CD4-positive, CD25-positive, alpha-beta regulatory T cell (primary cell): Measurements from ENCODE around the gene ZNF429. TPM values are rescaled to one million over a fixed set of nuclear protein-coding genes. Genes with fewer than 3 reads are reported as not detected.
A peak's percentile ranks its signal among the peaks of the same experiment; 100 is the strongest.

Experiments
- ATAC-seq, 2 donors: fragments of 150-1000 bp; cut with Tn5 transposase; one replicate each; pipeline ENCODE4 v1.10.0; 2021; ENCODE audit warnings: low read depth in 2 of 2, moderate number of reproducible peaks in 2 of 2, moderate library complexity in 1 of 2
- DNase-seq, 3 donors: peaks; one replicate each; pipeline versions ENCODE4 v3.0.0 to v3.0.0-alpha.2; 2012 to 2022; ENCODE audit warnings: mixed read lengths in 1 of 3
- H3K27ac ChIP-seq: one replicate; pipeline ENCODE4 v1.7.0; 2013; ENCODE audit warnings: mild to moderate bottlenecking, low read length; ENCODE audit not compliant: insufficient read depth, poor library complexity, severe bottlenecking
- H3K27me3 ChIP-seq: one replicate; pipeline ENCODE4 v1.7.0; 2013; ENCODE audit warnings: low read length; ENCODE audit not compliant: control insufficient read depth, insufficient read depth
- H3K36me3 ChIP-seq: one replicate; pipeline ENCODE4 v1.7.0; 2013; ENCODE audit warnings: mild to moderate bottlenecking, low read length, moderate library complexity; ENCODE audit not compliant: control insufficient read depth, insufficient read depth
- H3K4me1 ChIP-seq: 2 replicates; pipeline ENCODE4 v1.7.0; 2013; ENCODE audit warnings: mild to moderate bottlenecking, low read length; ENCODE audit not compliant: insufficient read depth, control insufficient read depth, poor library complexity, severe bottlenecking
- H3K4me3 ChIP-seq: one replicate; pipeline ENCODE4 v1.7.0; 2013; ENCODE audit warnings: low read depth, mild to moderate bottlenecking, low read length, moderate library complexity
- H3K9me3 ChIP-seq, 2 experiments: 1 replicate in 1 of 2; 2 replicates in 1 of 2; pipeline ENCODE4 v1.7.0; 2013; ENCODE audit warnings: low read length in 2 of 2, mild to moderate bottlenecking in 1 of 2, moderate library complexity in 1 of 2; ENCODE audit not compliant: control insufficient read depth in 2 of 2
- H3K27ac Mint-ChIP-seq, 3 donors: one replicate each; pipeline ENCODE4 v1.8.0; 2020 to 2022; ENCODE audit warnings: mild to moderate bottlenecking in 3 of 3, mixed read lengths in 3 of 3, moderate library complexity in 2 of 3
- H3K27me3 Mint-ChIP-seq: one replicate; pipeline ENCODE4 v1.8.0; 2022; ENCODE audit warnings: mild to moderate bottlenecking, mixed read lengths
- H3K36me3 Mint-ChIP-seq: one replicate; pipeline ENCODE4 v1.8.0; 2020; ENCODE audit warnings: mixed read lengths
- H3K4me1 Mint-ChIP-seq, 4 donors: one replicate each; pipeline ENCODE4 v1.8.0; 2020 to 2022; ENCODE audit warnings: mixed read lengths in 4 of 4, mild to moderate bottlenecking in 1 of 4
- H3K4me3 Mint-ChIP-seq, 4 donors: one replicate each; pipeline ENCODE4 v1.8.0; 2020 to 2022; ENCODE audit warnings: mild to moderate bottlenecking in 4 of 4, mixed read lengths in 4 of 4, moderate library complexity in 3 of 4
- H3K9me3 Mint-ChIP-seq, 7 donors: one replicate each; pipeline ENCODE4 v1.8.0; 2020 to 2022; ENCODE audit warnings: mixed read lengths in 7 of 7, mild to moderate bottlenecking in 3 of 7, moderate library complexity in 2 of 7
- polyA plus RNA-seq, 4 donors: library from polyadenylated mRNA; unstranded; fragments of 300-500 nt; fragmentation: Illumina TruSeq; gene quantifications; one replicate each; pipeline ENCODE4 v1.2.3, GENCODE V29; 2021
- total RNA-seq: library from RNA; stranded (reverse); gene quantifications from one replicate; pipeline ENCODE4 v1.2.3, GENCODE V29; 2022

Gene ZNF429
- total and polyA plus RNA-seq, 5 donors from 2014 or later, result 14.4 to 29.6 (median 21.0) TPM

- Histone ChIP-seq H3K27me3 (no peaks in the 10 kb centered on the region), H3K27ac (no peak overlapping the region), H3K9me3 (peaks cover 7 to 21% of the 10 kb centered on the region in 2 experiments), H3K4me1 (peaks cover 3% of the 10 kb centered on the region), H3K4me3 (no peak overlapping the region), H3K36me3 (no peaks in the 10 kb centered on the region)
- ATAC-seq (no peak), DNase-seq (no peak)
- Mint-ChIP-seq H3K36me3 (no peaks in the 10 kb centered on the region), H3K4me1 (peaks cover 0 to 28% (median 3%) of the 10 kb centered on the region in 4 donors), H3K27me3 (peaks cover 5% of the 10 kb centered on the region), H3K9me3 (peaks cover 0 to 27% (median 7%) of the 10 kb centered on the region in 7 donors), H3K27ac (peak overlapping the region in 2 of 3 donors; percentile 13 to 33), H3K4me3 (no peak overlapping the region)
These were observed 76.3 kb downstream of the ZNF429 start for GRCh38 chr19:21581646-21582240.

GRCh38 chr19:21584537-21584936 is 79.1 kb downstream of the ZNF429 start:
- Mint-ChIP-seq H3K36me3 (no peaks in the 10 kb centered on the region), H3K27me3 (peaks cover 5% of the 10 kb centered on the region), H3K4me1 (peaks cover 0 to 30% (median 3%) of the 10 kb centered on the region in 4 donors), H3K27ac (no peak overlapping the region), H3K4me3 (peak overlapping the region in 2 of 4 donors; percentile 17 to 39), H3K9me3 (peaks cover 0 to 21% (median 7%) of the 10 kb centered on the region in 7 donors)
- Histone ChIP-seq H3K9me3 (peaks cover 9 to 24% of the 10 kb centered on the region in 2 experiments), H3K4me1 (peaks cover 3% of the 10 kb centered on the region), H3K4me3 (no peak overlapping the region), H3K36me3 (no peaks in the 10 kb centered on the region), H3K27ac (no peak overlapping the region), H3K27me3 (no peaks in the 10 kb centered on the region)
- DNase-seq, result no peak
- ATAC-seq, result no peak

- no peak overlapping the region for H3K27ac ChIP-seq
- peaks cover 9 to 18% of the 10 kb centered on the region in 2 experiments for H3K9me3 ChIP-seq
- H3K36me3 ChIP-seq, result no peaks in the 10 kb centered on the region
- ATAC-seq (no peak), DNase-seq (no peak)
- no peaks in the 10 kb centered on the region for H3K36me3 Mint-ChIP-seq
- no peak overlapping the region for H3K27ac Mint-ChIP-seq
- H3K27me3 ChIP-seq, result no peaks in the 10 kb centered on the region
- H3K9me3 Mint-ChIP-seq, result peaks cover 0 to 21% (median 7%) of the 10 kb centered on the region in 7 donors
- H3K4me1 Mint-ChIP-seq, result peaks cover 0 to 24% (median 2%) of the 10 kb centered on the region in 4 donors
- peaks cover 5% of the 10 kb centered on the region for H3K27me3 Mint-ChIP-seq
- no peak overlapping the region for H3K4me3 ChIP-seq
- H3K4me3 Mint-ChIP-seq, result peak overlapping the region in 3 of 4 donors; percentile 41 to 72 (median 63)
- H3K4me1 ChIP-seq, result peaks cover 3% of the 10 kb centered on the region
These were observed 80.0 kb downstream of the ZNF429 start for GRCh38 chr19:21585281-21585890.

DNA sequence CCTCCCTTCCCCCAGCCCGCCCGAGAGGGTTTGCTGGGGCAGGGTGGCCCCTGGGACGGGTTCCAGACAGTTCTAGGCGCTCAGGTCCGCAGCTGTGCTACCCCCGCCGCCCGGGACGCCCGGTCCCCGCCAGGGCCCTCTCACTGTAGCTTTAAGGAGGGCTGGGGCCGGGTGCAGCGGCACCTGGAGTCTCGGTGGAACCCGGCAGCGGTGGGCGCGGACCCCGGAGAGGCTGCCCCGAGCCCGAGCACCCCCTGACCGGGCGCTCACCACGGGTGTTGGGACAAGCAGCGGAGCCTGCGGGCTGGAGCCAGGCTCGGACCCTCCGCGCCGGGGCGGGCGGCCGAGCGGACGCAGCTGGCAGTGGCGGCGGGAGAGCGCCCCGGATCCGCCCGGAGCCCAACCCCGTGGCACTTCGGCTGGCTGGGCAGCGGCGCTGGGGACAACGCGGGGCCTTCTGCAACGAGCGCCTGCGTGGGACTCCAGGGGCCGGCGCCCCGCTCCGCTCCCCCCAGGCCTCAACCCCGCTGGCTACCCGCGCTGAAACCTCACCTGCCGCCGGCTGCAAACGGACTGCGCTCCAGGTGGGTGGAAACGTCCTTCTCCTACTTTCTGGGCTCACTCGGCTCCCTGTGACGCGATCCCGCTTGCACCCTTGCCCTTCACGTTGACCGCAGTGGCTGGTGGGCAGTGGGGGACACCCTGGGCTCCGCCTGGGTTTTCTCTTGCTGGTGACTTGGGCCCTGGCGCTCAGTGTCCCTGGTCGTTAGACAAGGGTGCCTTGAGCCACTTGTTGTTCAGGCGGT is 81.1 kb downstream of the ZNF429 start:
- peak overlapping the region in 2 of 3 donors; percentile 9 to 69 for H3K27ac Mint-ChIP-seq
- Histone ChIP-seq H3K4me1 (peaks cover 3% of the 10 kb centered on the region), H3K36me3 (no peaks in the 10 kb centered on the region), H3K27ac (no peak overlapping the region), H3K27me3 (no peaks in the 10 kb centered on the region), H3K4me3 (no peak overlapping the region), H3K9me3 (peaks cover 7 to 10% of the 10 kb centered on the region in 2 experiments)
- no peaks in the 10 kb centered on the region for H3K36me3 Mint-ChIP-seq
- peaks cover 5% of the 10 kb centered on the region for H3K27me3 Mint-ChIP-seq
- DNase-seq (no peak), ATAC-seq (peak in 1 of 2 donors; percentile 48)
- H3K4me1 Mint-ChIP-seq, result peaks cover 0 to 21% (median 0%) of the 10 kb centered on the region in 4 donors
- H3K4me3 Mint-ChIP-seq, result peak overlapping the region in 3 of 4 donors; percentile 8 to 82 (median 70)
- peaks cover 0 to 22% (median 4%) of the 10 kb centered on the region in 7 donors for H3K9me3 Mint-ChIP-seq

- Histone ChIP-seq H3K36me3 (no peaks in the 10 kb centered on the region), H3K27me3 (no peaks in the 10 kb centered on the region), H3K4me1 (peaks cover 3% of the 10 kb centered on the region), H3K27ac (no peak overlapping the region), H3K9me3 (peaks cover 7 to 10% of the 10 kb centered on the region in 2 experiments), H3K4me3 (no peak overlapping the region)
- Mint-ChIP-seq H3K9me3 (peaks cover 0 to 17% (median 4%) of the 10 kb centered on the region in 7 donors), H3K4me1 (peaks cover 0 to 16% (median 0%) of the 10 kb centered on the region in 4 donors), H3K27me3 (peaks cover under 1% of the 10 kb centered on the region), H3K36me3 (no peaks in the 10 kb centered on the region), H3K27ac (peak overlapping the region in 1 of 3 donors; percentile 69), H3K4me3 (peak overlapping the region in 3 of 4 donors; percentile 17 to 82 (median 70))
- ATAC-seq (no peak), DNase-seq (no peak)
These were observed 81.7 kb downstream of the ZNF429 start for GRCh38 chr19:21587117-21587461.

DNA sequence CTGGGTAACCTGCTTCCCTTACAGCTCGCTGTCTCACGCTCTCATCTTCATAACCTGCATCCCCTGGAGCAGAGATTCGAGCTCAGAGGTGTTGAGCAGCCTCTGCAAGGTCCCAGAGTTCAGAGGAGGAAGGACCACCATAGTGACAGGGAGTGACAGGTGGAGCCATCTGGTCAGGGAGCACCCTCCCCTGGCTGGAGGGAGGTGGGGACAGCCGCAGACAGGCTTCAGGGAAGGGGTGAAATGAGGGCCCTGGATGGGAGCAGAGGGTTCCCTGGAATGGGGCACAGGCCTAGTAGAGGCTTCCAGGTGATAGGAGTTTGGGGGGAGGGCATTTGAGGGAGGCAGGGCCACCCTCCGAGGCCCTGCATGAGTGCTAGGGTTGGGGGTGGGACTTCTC is 82.1 kb downstream of the ZNF429 start:
- Histone ChIP-seq H3K4me1 (peaks cover 3% of the 10 kb centered on the region), H3K4me3 (no peak overlapping the region), H3K27ac (no peak overlapping the region), H3K9me3 (peaks cover 7 to 10% of the 10 kb centered on the region in 2 experiments), H3K27me3 (no peaks in the 10 kb centered on the region), H3K36me3 (no peaks in the 10 kb centered on the region)
- peaks cover 0 to 15% (median 4%) of the 10 kb centered on the region in 7 donors for H3K9me3 Mint-ChIP-seq
- peaks cover 0 to 16% (median 0%) of the 10 kb centered on the region in 4 donors for H3K4me1 Mint-ChIP-seq
- H3K27me3 Mint-ChIP-seq, result no peaks in the 10 kb centered on the region
- ATAC-seq (no peak), DNase-seq (no peak)
- H3K4me3 Mint-ChIP-seq, result no peak overlapping the region
- no peak overlapping the region for H3K27ac Mint-ChIP-seq
- no peaks in the 10 kb centered on the region for H3K36me3 Mint-ChIP-seq

GRCh38 chr19:21588065-21588601 is 82.7 kb downstream of the ZNF429 start:
- H3K4me1 Mint-ChIP-seq, result peaks cover 0 to 16% (median 0%) of the 10 kb centered on the region in 4 donors
- Histone ChIP-seq H3K27ac (no peak overlapping the region), H3K4me3 (no peak overlapping the region), H3K27me3 (no peaks in the 10 kb centered on the region), H3K4me1 (peaks cover 3% of the 10 kb centered on the region), H3K36me3 (no peaks in the 10 kb centered on the region), H3K9me3 (peaks cover 7 to 10% of the 10 kb centered on the region in 2 experiments)
- peaks cover 0 to 13% (median 2%) of the 10 kb centered on the region in 7 donors for H3K9me3 Mint-ChIP-seq
- H3K4me3 Mint-ChIP-seq, result no peak overlapping the region
- no peaks in the 10 kb centered on the region for H3K27me3 Mint-ChIP-seq
- no peak for ATAC-seq
- no peak overlapping the region for H3K27ac Mint-ChIP-seq
- H3K36me3 Mint-ChIP-seq, result no peaks in the 10 kb centered on the region
- DNase-seq, result no peak
